ENCODE results near the gene MTA2. TPM values are rescaled to one million over a fixed set of nuclear protein-coding genes. Genes with fewer than 3 reads are reported as not detected.

MTA2 gene
- total and polyA plus RNA-seq, 9 donors = 41.5 to 130 (median 89.8) TPM

GRCh38 chr11:62608776-62609175, 7.1 kb upstream of the MTA2 start:
- intact Hi-C loops (cut with DNase I) = no loop called here
- no peaks in the 10 kb centered on the region for H3K36me3 ChIP-seq
- H3K4me3 ChIP-seq = no peak overlapping the region
- H3K9me3 ChIP-seq = no peaks in the 10 kb centered on the region
- H3K4me1 ChIP-seq (ENCODE audit: insufficient read depth) = peaks cover 11% of the 10 kb centered on the region
- H3K27ac ChIP-seq = no peak overlapping the region
- no peak for DNase-seq
- H3K27me3 ChIP-seq = no peaks in the 10 kb centered on the region
- TF ChIP-seq EP300 (IDR thresholded peaks at IDR 0.05) = no peak
- TF ChIP-seq POLR2A (IDR thresholded peaks at IDR 0.05) = no peak
- TF ChIP-seq, protein P1, sequence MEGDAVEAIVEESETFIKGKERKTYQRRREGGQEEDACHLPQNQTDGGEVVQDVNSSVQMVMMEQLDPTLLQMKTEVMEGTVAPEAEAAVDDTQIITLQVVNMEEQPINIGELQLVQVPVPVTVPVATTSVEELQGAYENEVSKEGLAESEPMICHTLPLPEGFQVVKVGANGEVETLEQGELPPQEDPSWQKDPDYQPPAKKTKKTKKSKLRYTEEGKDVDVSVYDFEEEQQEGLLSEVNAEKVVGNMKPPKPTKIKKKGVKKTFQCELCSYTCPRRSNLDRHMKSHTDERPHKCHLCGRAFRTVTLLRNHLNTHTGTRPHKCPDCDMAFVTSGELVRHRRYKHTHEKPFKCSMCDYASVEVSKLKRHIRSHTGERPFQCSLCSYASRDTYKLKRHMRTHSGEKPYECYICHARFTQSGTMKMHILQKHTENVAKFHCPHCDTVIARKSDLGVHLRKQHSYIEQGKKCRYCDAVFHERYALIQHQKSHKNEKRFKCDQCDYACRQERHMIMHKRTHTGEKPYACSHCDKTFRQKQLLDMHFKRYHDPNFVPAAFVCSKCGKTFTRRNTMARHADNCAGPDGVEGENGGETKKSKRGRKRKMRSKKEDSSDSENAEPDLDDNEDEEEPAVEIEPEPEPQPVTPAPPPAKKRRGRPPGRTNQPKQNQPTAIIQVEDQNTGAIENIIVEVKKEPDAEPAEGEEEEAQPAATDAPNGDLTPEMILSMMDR (IDR thresholded peaks at IDR 0.05) = no peak
- 85 to 90% (median 86%) methylated on average over 12 of the region's 12 CpGs for WGBS, 3 donors

GRCh38 chr11:62607714-62608113, 6.0 kb upstream of the MTA2 start:
- no peaks in the 10 kb centered on the region for H3K9me3 ChIP-seq
- no peaks in the 10 kb centered on the region for H3K27me3 ChIP-seq
- intact Hi-C loops (cut with DNase I) = no loop called here
- TF ChIP-seq, protein P1 (IDR thresholded peaks at IDR 0.05) = no peak
- TF ChIP-seq EP300 (IDR thresholded peaks at IDR 0.05) (no peak), POLR2A (IDR thresholded peaks at IDR 0.05) (no peak)
- no peak overlapping the region for H3K4me3 ChIP-seq
- WGBS, 3 donors = 80 to 88% (median 83%) methylated on average over 4 of the region's 4 CpGs
- H3K27ac ChIP-seq = no peak overlapping the region
- no peaks in the 10 kb centered on the region for H3K36me3 ChIP-seq
- DNase-seq = no peak
- H3K4me1 ChIP-seq (ENCODE audit: insufficient read depth) = peaks cover 12% of the 10 kb centered on the region

DNA sequence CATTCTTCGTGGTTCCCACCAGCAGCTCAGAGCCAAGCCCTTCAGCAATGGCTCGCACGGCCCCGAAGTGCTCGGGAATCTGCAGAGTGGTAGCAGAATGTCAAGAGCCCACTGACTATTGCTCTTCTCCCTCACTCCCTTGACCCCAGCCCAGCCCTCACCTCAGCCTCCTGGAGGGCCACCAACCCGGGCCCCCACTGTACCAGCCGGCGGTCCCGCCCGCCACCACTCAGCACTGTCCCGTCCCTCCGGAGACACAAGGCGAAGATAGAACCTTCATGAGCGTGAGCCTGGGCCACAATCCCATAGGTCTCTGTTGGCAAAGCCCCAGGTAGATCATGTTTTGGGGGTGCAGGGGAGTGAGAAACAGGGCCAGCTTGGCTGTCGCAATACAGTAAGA, 4.2 kb upstream of the MTA2 start:
- Histone ChIP-seq H3K9me3 (no peaks in the 10 kb centered on the region), H3K4me3 (no peak overlapping the region), H3K27me3 (no peaks in the 10 kb centered on the region), H3K4me1 (ENCODE audit: insufficient read depth) (peaks cover 6% of the 10 kb centered on the region), H3K36me3 (no peaks in the 10 kb centered on the region), H3K27ac (no peak overlapping the region)
- TF ChIP-seq, protein P1 (IDR thresholded peaks at IDR 0.05) = no peak
- TF ChIP-seq EP300 (IDR thresholded peaks at IDR 0.05) (no peak), POLR2A (IDR thresholded peaks at IDR 0.05) (no peak)
- intact Hi-C loops (cut with DNase I) = no loop called here
- no peak for DNase-seq
- 85 to 91% (median 91%) methylated on average over 15 of the region's 15 CpGs for WGBS, 3 donors

GRCh38 chr11:62605467-62605866, 3.8 kb upstream of the MTA2 start:
- Histone ChIP-seq H3K27ac (no peak overlapping the region), H3K9me3 (no peaks in the 10 kb centered on the region), H3K4me3 (no peak overlapping the region), H3K27me3 (no peaks in the 10 kb centered on the region), H3K36me3 (no peaks in the 10 kb centered on the region), H3K4me1 (ENCODE audit: insufficient read depth) (peaks cover 4% of the 10 kb centered on the region)
- DNase-seq = no peak
- TF ChIP-seq EP300 (IDR thresholded peaks at IDR 0.05) (no peak), POLR2A (IDR thresholded peaks at IDR 0.05) (no peak)
- TF ChIP-seq, protein P1 (IDR thresholded peaks at IDR 0.05) = no peak
- intact Hi-C loops (cut with DNase I) = no loop called here
- 82 to 87% (median 85%) methylated on average over 6 of the region's 6 CpGs for WGBS, 3 donors
